ENCODE data around the gene NLRP11.
A peak's percentile ranks its signal among the peaks of the same experiment; 100 is the strongest.

Gene NLRP11

GRCh38 chr19:55831846-55832245, at the start of gene NLRP11:
Gene NLRP11, minus strand, starts transcription at chr19:55831999. Its CDS starts 13,825 bp downstream, at chr19:55818174.
- no peak for DNase-seq (ENCODE audit: low spot score)

- no peak for DNase-seq (ENCODE audit: low spot score)
Observed at GRCh38 chr19:55877211-55877610, 45.4 kb upstream of the NLRP11 start.

DNA sequence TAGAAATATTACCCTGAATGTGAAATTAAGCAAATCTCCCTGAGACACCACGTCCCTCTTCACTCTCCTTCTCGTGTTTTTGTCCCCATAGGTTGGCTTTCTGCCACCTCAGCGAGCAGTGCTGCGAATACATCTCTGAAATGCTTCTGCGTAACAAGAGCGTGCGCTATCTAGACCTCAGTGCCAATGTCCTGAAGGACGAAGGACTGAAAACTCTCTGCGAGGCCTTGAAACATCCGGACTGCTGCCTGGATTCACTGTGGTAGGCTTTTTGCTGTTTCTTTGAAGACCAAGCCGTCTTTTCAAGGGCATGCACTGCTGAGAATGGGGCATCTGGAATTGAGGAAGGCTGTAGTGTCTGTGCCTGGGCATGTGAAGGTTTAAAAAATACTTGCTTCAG, 38.9 kb upstream of the NLRP11 start:
- DNase-seq (ENCODE audit: low spot score): no peak

DNA sequence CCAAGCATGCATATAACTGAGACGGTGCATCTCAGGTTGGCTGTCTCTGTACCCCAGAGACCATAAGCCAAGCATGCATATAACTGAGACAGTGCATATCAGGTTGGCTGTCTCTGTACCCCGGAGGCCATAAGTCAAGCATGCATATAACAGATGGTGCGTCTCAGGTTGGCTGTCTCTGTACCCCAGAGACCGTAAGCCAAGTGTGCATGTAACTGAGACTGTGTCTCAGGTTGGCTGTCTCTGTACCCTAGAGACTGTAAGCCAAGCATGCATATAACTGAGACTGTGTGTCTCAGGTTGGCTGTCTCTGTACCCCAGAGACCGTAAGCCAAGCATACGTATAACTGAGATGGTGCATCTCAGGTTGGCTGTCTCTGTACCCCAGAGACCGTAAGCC, 35.3 kb upstream of the NLRP11 start:
- DNase-seq (ENCODE audit: low spot score): no peak

GRCh38 chr19:55866521-55866920, 34.7 kb upstream of the NLRP11 start:
- DNase-seq (ENCODE audit: low spot score): no peak

- DNase-seq (ENCODE audit: low spot score): no peak
Observed at GRCh38 chr19:55858969-55859368, 27.2 kb upstream of the NLRP11 start.

GRCh38 chr19:55858401-55858800, 26.6 kb upstream of the NLRP11 start:
- DNase-seq (ENCODE audit: low spot score): no peak

DNA sequence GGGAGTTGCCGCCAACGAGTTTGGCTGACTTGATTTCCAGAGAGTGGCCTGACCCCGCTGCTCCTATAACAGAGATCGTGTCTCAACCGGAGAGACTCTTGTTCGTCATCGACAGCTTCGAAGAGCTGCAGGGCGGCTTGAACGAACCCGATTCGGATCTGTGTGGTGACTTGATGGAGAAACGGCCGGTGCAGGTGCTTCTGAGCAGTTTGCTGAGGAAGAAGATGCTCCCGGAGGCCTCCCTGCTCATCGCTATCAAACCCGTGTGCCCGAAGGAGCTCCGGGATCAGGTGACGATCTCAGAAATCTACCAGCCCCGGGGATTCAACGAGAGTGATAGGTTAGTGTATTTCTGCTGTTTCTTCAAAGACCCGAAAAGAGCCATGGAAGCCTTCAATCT, 26.2 kb upstream of the NLRP11 start:
- DNase-seq (ENCODE audit: low spot score): no peak

- DNase-seq (ENCODE audit: low spot score): no peak
Observed at GRCh38 chr19:55857149-55857548, 25.4 kb upstream of the NLRP11 start.

- DNase-seq (ENCODE audit: low spot score): no peak
Observed at GRCh38 chr19:55855160-55855559, 23.4 kb upstream of the NLRP11 start.

- no peak for DNase-seq (ENCODE audit: low spot score)
Observed at GRCh38 chr19:55838906-55839305, 7.1 kb upstream of the NLRP11 start.

- no peak for DNase-seq (ENCODE audit: low spot score)
Observed at GRCh38 chr19:55838251-55838650, 6.5 kb upstream of the NLRP11 start.

GRCh38 chr19:55836340-55836739, 4.5 kb upstream of the NLRP11 start, which contains the start of gene NLRP4:
Gene NLRP4, plus strand, starts transcription at chr19:55836540. Its CDS starts 15,541 bp downstream, at chr19:55852081.
- DNase-seq (ENCODE audit: low spot score): no peak

- no peak for DNase-seq (ENCODE audit: low spot score)
Observed at GRCh38 chr19:55832676-55833075, 877 bp upstream of the NLRP11 start.

DNA sequence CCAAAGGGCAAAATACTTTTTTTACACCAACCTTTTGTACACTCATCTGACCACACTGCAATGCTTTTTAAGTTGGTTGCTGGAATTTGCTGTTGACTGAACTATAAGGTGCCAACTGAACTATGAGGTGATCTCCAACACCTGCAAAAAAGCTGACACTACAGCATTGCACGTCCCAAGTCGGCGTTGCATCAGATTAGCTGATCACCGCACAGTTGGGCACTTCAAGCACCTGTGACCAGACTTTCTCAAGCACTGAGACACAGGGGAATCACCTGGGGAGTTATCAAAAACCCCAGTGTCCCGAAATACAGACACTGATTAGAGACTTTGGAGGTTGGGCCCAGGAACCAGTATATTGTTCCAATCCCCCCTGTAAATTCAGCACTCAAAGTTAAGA, 1.1 kb downstream of the NLRP11 start:
- DNase-seq (ENCODE audit: low spot score): no peak

GRCh38 chr19:55820037-55820436, 11.8 kb downstream of the NLRP11 start:
- no peak for DNase-seq (ENCODE audit: low spot score)

GRCh38 chr19:55813906-55814305, 17.9 kb downstream of the NLRP11 start:
- no peak for DNase-seq (ENCODE audit: low spot score)

DNA sequence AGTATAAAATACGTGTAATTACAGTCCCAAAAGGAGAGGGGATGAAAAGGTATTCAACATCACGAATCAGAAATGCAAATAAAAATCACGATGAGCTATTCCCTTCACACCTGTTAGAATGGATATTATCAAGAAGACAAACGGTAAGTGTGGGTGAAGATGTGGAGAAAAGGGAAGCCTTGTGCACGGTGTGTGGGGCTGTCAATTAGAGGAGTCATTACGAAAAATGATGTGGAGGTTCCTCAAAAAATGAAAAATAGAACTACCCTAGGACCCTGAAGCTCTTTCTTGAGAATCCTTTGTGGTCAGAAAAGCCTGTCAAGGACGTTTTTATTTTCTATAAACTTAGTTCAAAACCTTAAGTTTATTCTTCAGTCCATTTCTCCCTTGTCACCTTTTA, 19.4 kb downstream of the NLRP11 start:
- no peak for DNase-seq (ENCODE audit: low spot score)

- no peak for DNase-seq (ENCODE audit: low spot score)
Observed at GRCh38 chr19:55811340-55811739, 20.5 kb downstream of the NLRP11 start.

- DNase-seq (ENCODE audit: low spot score): peak; percentile 22
Observed at GRCh38 chr19:55809381-55810058, 22.3 kb downstream of the NLRP11 start.

DNA sequence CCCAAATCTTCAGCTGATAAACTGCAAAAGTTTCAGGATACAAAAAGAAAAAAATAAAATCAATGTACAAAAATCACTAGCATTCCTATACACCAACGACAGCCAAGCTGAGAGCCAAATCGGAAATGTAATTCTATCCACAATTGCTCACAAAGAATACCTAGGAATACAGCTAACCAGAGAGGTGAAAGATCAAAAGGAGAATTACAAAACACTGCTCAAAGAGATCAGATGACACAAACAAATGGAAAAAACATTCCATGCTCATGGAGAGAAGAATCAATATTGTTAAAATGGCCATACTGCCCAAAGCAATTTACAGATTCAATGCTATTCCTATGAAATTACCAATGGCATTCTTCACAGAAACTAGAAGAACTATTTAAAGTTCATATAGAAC, 29.5 kb downstream of the NLRP11 start:
- DNase-seq (ENCODE audit: low spot score): no peak

- DNase-seq (ENCODE audit: low spot score): no peak
Observed at GRCh38 chr19:55801416-55801815, 30.4 kb downstream of the NLRP11 start.

DNA sequence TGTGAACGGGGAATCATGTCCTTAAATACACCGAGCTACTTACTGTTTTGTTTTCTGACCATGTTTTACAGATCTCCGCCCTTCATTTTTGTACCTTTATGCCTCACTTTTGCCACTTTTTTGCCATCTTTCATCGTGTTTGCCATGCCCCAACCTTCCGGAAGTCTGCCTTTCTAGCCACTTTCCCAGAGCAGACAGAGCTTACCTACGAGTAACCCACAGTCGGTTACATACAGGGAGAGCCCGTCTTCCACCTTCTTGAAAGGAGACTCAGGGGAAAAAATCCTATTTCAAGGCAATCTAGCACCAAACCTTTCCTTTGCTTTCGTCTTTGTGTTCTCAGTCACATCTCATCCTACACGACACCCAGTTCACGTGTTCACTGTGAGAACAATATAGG, 36.8 kb downstream of the NLRP11 start:
- no peak for DNase-seq (ENCODE audit: low spot score)

DNA sequence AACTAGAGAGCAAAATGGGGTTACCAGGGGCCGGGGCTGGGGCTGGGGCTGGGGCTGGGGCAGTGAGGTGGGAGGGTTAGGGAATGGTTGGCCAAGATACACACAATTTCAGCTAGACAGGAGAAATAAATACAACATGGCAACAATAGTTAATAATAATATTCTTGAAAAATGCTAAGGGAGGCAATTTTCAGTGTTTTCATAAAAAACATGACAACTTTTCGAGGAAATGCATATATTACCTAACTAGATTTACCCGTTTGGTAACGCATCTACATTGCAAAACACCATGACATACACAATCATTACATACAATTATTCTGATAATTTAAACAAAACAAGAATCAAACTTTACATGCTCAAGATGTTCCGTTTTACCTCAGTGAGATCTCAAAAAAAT, 50.7 kb downstream of the NLRP11 start:
- no peak for DNase-seq (ENCODE audit: low spot score)

Data from hepatic stellate cell (primary cell).